IMR-90 (cell line): ENCODE measurements around the gene SLC4A4. TPM values are rescaled to one million over a fixed set of nuclear protein-coding genes. Genes with fewer than 3 reads are reported as not detected.

ENCODE experiments used
- ATAC-seq: fragments of 200-7000 bp; cut with Tn5 transposase; 2 replicates; pipeline ENCODE4 v1.9.1; 2020; ENCODE audit warnings: low read depth, mild to moderate bottlenecking, moderate library complexity
- BruUV-seq: library from RNA; stranded (reverse); fragments of 400-500 nt; replicated peaks from 2 replicates; lab custom pipeline; 2021; lab: Mats Ljungman, UMichigan
- CTCF ChIA-PET: fragments of 300-600 bp; formaldehyde crosslinking; extraction: SDS; loops from one replicate; lab custom pipeline; 2021; ENCODE audit warnings: antibody characterized with exemption; lab: Yijun Ruan, JAX
- POLR2A ChIA-PET: fragments of 300-600 bp; sonication (Branson Sonifier 250); formaldehyde crosslinking; loops from one replicate; lab custom pipeline; 2022; ENCODE audit warnings: antibody characterized with exemption; ENCODE audit not compliant: unreplicated experiment; lab: Charles Lee
- DNase-seq: peaks from one replicate; pipeline ENCODE4 v3.0.0; 2013
- H2AFZ ChIP-seq: replicated peaks from 2 replicates; pipeline ENCODE3; 2013; ENCODE audit warnings: low read length, mild to moderate bottlenecking; ENCODE audit not compliant: poor library complexity
- H2AK5ac ChIP-seq: 2 replicates; pipeline ENCODE4 v1.6.1; 2013; ENCODE audit warnings: low read depth, low read length, inconsistent platforms
- H2AK9ac ChIP-seq: replicated peaks from 2 replicates; pipeline ENCODE3; 2013; ENCODE audit warnings: mild to moderate bottlenecking, low read depth, low read length, moderate library complexity; ENCODE audit not compliant: poor library complexity
- H2BK120ac ChIP-seq: 2 replicates; pipeline ENCODE4 v1.6.1; 2013; ENCODE audit warnings: low read depth, low read length, inconsistent platforms
- H2BK15ac ChIP-seq: 3 replicates; pipeline ENCODE4 v1.6.1; 2013; ENCODE audit warnings: low read depth, low read length, inconsistent platforms
- H2BK20ac ChIP-seq: 2 replicates; pipeline ENCODE4 v1.6.1; 2013; ENCODE audit warnings: low read depth, mild to moderate bottlenecking, inconsistent platforms, low read length, moderate library complexity
- H2BK5ac ChIP-seq: 2 replicates; pipeline ENCODE4 v1.6.1; 2013; ENCODE audit warnings: mild to moderate bottlenecking, low read depth, low read length, inconsistent platforms; ENCODE audit not compliant: poor library complexity, severe bottlenecking
- H3K14ac ChIP-seq: replicated peaks from 2 replicates; pipeline ENCODE4 v1.6.1; 2013; ENCODE audit warnings: low read depth, low read length, inconsistent platforms
- H3K18ac ChIP-seq: 2 replicates; pipeline ENCODE4 v1.6.1; 2013; ENCODE audit warnings: low read depth, low read length, control low read depth
- H3K23ac ChIP-seq: 2 replicates; pipeline ENCODE4 v1.6.1; 2013; ENCODE audit warnings: low read depth, low read length, inconsistent platforms
- H3K27ac ChIP-seq: 2 replicates; pipeline ENCODE4 v1.5.1; 2013; ENCODE audit warnings: mild to moderate bottlenecking, control low read depth, low read length; ENCODE audit not compliant: insufficient read depth
- H3K27me3 ChIP-seq: 2 replicates; pipeline ENCODE4 v1.6.1; 2013; ENCODE audit warnings: low read length; ENCODE audit not compliant: control insufficient read depth, insufficient read depth
- H3K36me3 ChIP-seq: 2 replicates; pipeline ENCODE4 v1.6.1; 2013; ENCODE audit warnings: low read length, mixed read lengths; ENCODE audit not compliant: control insufficient read depth, insufficient read depth
- H3K4ac ChIP-seq: 2 replicates; pipeline ENCODE4 v1.6.1; 2013; ENCODE audit warnings: low read depth, low read length, inconsistent platforms
- H3K4me1 ChIP-seq: 2 replicates; pipeline ENCODE4 v1.6.1; 2013; ENCODE audit warnings: low read length, mixed read lengths; ENCODE audit not compliant: control insufficient read depth, insufficient read depth
- H3K4me2 ChIP-seq: 2 replicates; pipeline ENCODE4 v1.6.1; 2013; ENCODE audit warnings: low read depth, mild to moderate bottlenecking, control low read depth, low read length, moderate library complexity
- H3K4me3 ChIP-seq: 2 replicates; pipeline ENCODE4 v1.5.1; 2013; ENCODE audit warnings: low read depth, mild to moderate bottlenecking, control low read depth, low read length, moderate library complexity; ENCODE audit not compliant: insufficient read depth
- H3K56ac ChIP-seq: 2 replicates; pipeline ENCODE4 v1.6.1; 2013; ENCODE audit warnings: low read length, inconsistent platforms; ENCODE audit not compliant: insufficient read depth; ENCODE audit errors: extremely low read depth
- H3K79me1 ChIP-seq, 2 experiments: 2 replicates each; pipeline ENCODE4 v1.6.1; 2013; ENCODE audit warnings: low read length in 2 of 2, inconsistent platforms in 1 of 2, low read depth in 1 of 2
- H3K9ac ChIP-seq: 2 replicates; pipeline ENCODE4 v1.6.1; 2013; ENCODE audit warnings: low read depth, low read length, control low read depth
- H3K9me1 ChIP-seq: 2 replicates; pipeline ENCODE4 v1.6.1; 2013; ENCODE audit warnings: low read length, inconsistent platforms; ENCODE audit not compliant: insufficient read depth
- H3K9me3 ChIP-seq: 2 replicates; pipeline ENCODE4 v1.6.1; 2013; ENCODE audit warnings: low read length; ENCODE audit not compliant: control insufficient read depth, insufficient read depth
- H4K20me1 ChIP-seq: 2 replicates; pipeline ENCODE4 v1.6.1; 2013; ENCODE audit warnings: low read length, inconsistent platforms; ENCODE audit not compliant: insufficient read depth
- H4K5ac ChIP-seq: 2 replicates; pipeline ENCODE4 v1.6.1; 2013; ENCODE audit warnings: mild to moderate bottlenecking, low read depth, low read length, control low read depth
- H4K8ac ChIP-seq, 2 experiments: 2 replicates each; pipeline ENCODE4 v1.6.1; 2013; ENCODE audit warnings: low read depth in 2 of 2, low read length in 2 of 2, control low read depth in 1 of 2, inconsistent platforms in 1 of 2
- H4K91ac ChIP-seq: 2 replicates; pipeline ENCODE4 v1.6.1; 2013; ENCODE audit warnings: low read depth, low read length, inconsistent platforms; ENCODE audit not compliant: insufficient read depth
- MAFK ChIP-seq: IDR thresholded peaks from 2 replicates; pipeline ENCODE4 v1.6.1; 2012; ENCODE audit warnings: low read depth, low read length, improper control_type of control experiment
- MAZ ChIP-seq: IDR thresholded peaks from 2 replicates; pipeline ENCODE4 v1.6.1; 2012; ENCODE audit warnings: low read depth, mild to moderate bottlenecking, low read length, improper control_type of control experiment, moderate library complexity, borderline replicate concordance
- NFE2L2 ChIP-seq: fragments of 150-350 bp; IDR thresholded peaks from 2 replicates; pipeline ENCODE4 v1.6.1; 2016; ENCODE audit warnings: low read depth, mild to moderate bottlenecking, low read length
- RCOR1 ChIP-seq: IDR thresholded peaks from 2 replicates; pipeline ENCODE4 v1.6.1; 2012; ENCODE audit warnings: mild to moderate bottlenecking, low read length, improper control_type of control experiment; ENCODE audit not compliant: insufficient replicate concordance
- SMC3 ChIP-seq: fragments of 150-350 bp; IDR thresholded peaks from 2 replicates; pipeline ENCODE4 v1.6.1; 2016; ENCODE audit warnings: low read depth, mild to moderate bottlenecking, antibody characterized with exemption, low read length, moderate library complexity
- USF2 ChIP-seq: fragments of 150-350 bp; IDR thresholded peaks from 2 replicates; pipeline ENCODE4 v1.6.1; 2017; ENCODE audit warnings: mild to moderate bottlenecking, antibody characterized with exemption, low read length, low read depth
- WGBS, 2 experiments: methylation state at CpG; one replicate each; pipeline versions ENCODE4 v1.1.5 to v1.1.7; 2013; ENCODE audit warnings: missing lambda C conversion rate in 2 of 2; ENCODE audit not compliant: insufficient read length in 1 of 2; ENCODE audit errors: extremely low coverage in 2 of 2; 5-methylcytosine and 5-hydroxymethylcytosine counted together
- dilution Hi-C: fragments of 300-500 bp; cut with HindIII; formaldehyde crosslinking; loops from one replicate; pipeline ENCODE4 v1.14.3; 2018; ENCODE audit warnings: low sequenced_read_pairs; ENCODE audit not compliant: unreplicated experiment
- in situ Hi-C: fragments of 300-500 bp; cut with MboI; formaldehyde crosslinking; loops from 3 replicates; pipeline ENCODE4 v1.14.3; 2019; ENCODE audit warnings: low sequenced_read_pairs, inconsistent platforms, mixed read lengths
- intact Hi-C: fragments of 100-400 bp; cut with micrococcal nuclease; formaldehyde crosslinking; loops from 2 replicates; pipeline ENCODE4 v1.10.0; 2022
- polyA plus RNA-seq, 3 experiments: library from polyadenylated mRNA; depleted of rRNA; stranded (reverse); fragments of >200 nt; gene quantifications; 2 replicates each; pipeline ENCODE4 v1.2.3, GENCODE V29; 2012; ENCODE audit warnings: low replicate concordance in 1 of 3
- total RNA-seq: library from RNA; depleted of rRNA; stranded (reverse); fragments of >200 nt; gene quantifications from 2 replicates; pipeline ENCODE4 v1.2.3, GENCODE V29; 2012

Gene SLC4A4
- total and polyA plus RNA-seq, 2 of the 4 experiments (the other 2 are of a cell fraction), result 5.6 to 16.8 TPM

DNA sequence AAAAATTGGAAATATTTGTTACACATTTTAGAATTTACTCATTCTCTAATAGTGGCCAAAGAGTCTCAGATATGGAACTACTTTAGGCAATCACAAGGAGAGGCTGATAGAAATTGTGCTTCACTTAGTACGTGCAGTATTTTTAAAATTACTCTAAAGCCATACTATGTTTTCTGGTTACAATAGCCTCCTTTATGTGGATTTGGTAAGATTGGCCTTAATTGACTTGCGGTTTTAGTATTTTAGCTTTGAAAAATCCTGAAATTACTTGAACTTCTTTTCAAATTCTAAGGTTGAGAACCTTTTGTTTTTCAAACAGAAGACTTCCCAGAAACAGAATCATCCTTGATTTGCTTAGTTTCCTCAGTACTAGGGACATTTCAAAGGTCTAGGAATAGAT, 215.2 kb downstream of the SLC4A4 start:
- dilution Hi-C loops, result no loop called here
- Histone ChIP-seq H3K4me2 (no peak overlapping the region), H3K36me3 (peaks cover 12% of the 10 kb centered on the region), H3K23ac (no peak overlapping the region), H2BK5ac (no peak overlapping the region), H3K4me3 (no peak overlapping the region), H3K56ac (no peak overlapping the region), H2AFZ (no peak overlapping the region), H4K5ac (no peak overlapping the region), H3K18ac (no peak overlapping the region), H2AK5ac (no peak overlapping the region), H3K9ac (no peak overlapping the region), H4K91ac (no peak overlapping the region), H2BK120ac (no peak overlapping the region), H3K27ac (no peak overlapping the region), H3K27me3 (no peaks in the 10 kb centered on the region), H4K8ac (no peak overlapping the region), H3K9me3 (no peaks in the 10 kb centered on the region), H3K9me1 (peaks cover 2% of the 10 kb centered on the region; the same call in 1 of the 2 replicates), H3K79me1 (peaks cover 0 to 1% of the 10 kb centered on the region in 2 experiments; a peak in 1 of 4 replicates), H2AK9ac (no peak overlapping the region), H3K4me1 (peaks cover 8% of the 10 kb centered on the region), H3K14ac (no peak overlapping the region), H4K20me1 (no peaks in the 10 kb centered on the region), H2BK15ac (no peak overlapping the region), H2BK20ac (no peak overlapping the region), H3K4ac (no peak overlapping the region)
- BruUV-seq, result no TSS peak
- ATAC-seq (no peak), DNase-seq (no peak)
- ChIA-PET CTCF (interaction anchor here (0.6 to 1.5 kb wide), 8 partner anchors 10 to 365 kb away, joined by 3 to 5 read pairs (median 4); no protein-coding TSS in a partner anchor), POLR2A (interaction anchor here (0.7 kb wide), 1 partner anchor 56 kb away, joined by 19 read pairs; no protein-coding TSS in a partner anchor)
- TF ChIP-seq SMC3 (no peak), MAFK (no peak), NFE2L2 (no peak), MAZ (no peak), USF2 (no peak), RCOR1 (no peak)
- intact Hi-C loops, result loop anchor here (5.0 kb wide), 1 partner anchor 158 kb away; no protein-coding TSS in a partner anchor
- in situ Hi-C loops, result loop anchor here (10.0 to 25.0 kb wide), 4 partner anchors 369 to 917 kb away; partner anchors contain the start of gene ENAM
- WGBS, 2 experiments, result no CpG with 5 or more reads among the region's 2 CpGs
